AG04449 (cell line): Measurements from ENCODE around the gene MROH2A.
"Not testable (repeated sequence)": the region's sequence is repeated elsewhere in the genome, so short reads cannot be mapped to it uniquely, and the experiment has no call there.

Experiments
- CTCF ChIA-PET: fragments of 350-600 bp; formaldehyde crosslinking; extraction: SDS; loops from one replicate; lab custom pipeline; 2021; ENCODE audit warnings: antibody characterized with exemption; lab: Yijun Ruan, JAX
- POLR2A ChIA-PET: fragments of 400-600, 350-600 bp; formaldehyde crosslinking; extraction: SDS; loops from one replicate; lab custom pipeline; 2020; ENCODE audit warnings: antibody characterized with exemption, inconsistent platforms; lab: Yijun Ruan, JAX
- DNase-seq: peaks from one replicate; pipeline ENCODE4 v3.0.0-alpha.2; 2010; ENCODE audit warnings: low read depth, low spot score
- H3K4me3 ChIP-seq: 2 replicates; pipeline ENCODE4 v1.5.1; 2011; ENCODE audit warnings: low read depth, mild to moderate bottlenecking, control low read depth, low read length
- TF ChIP-seq, protein P1 (sequence below): IDR thresholded peaks from one replicate; pipeline ENCODE4 v1.5.1; 2011; ENCODE audit warnings: mild to moderate bottlenecking, moderate library complexity, low read length, control low read depth, inconsistent platforms; ENCODE audit not compliant: insufficient read depth; ENCODE audit errors: missing control alignments

MROH2A gene

DNA sequence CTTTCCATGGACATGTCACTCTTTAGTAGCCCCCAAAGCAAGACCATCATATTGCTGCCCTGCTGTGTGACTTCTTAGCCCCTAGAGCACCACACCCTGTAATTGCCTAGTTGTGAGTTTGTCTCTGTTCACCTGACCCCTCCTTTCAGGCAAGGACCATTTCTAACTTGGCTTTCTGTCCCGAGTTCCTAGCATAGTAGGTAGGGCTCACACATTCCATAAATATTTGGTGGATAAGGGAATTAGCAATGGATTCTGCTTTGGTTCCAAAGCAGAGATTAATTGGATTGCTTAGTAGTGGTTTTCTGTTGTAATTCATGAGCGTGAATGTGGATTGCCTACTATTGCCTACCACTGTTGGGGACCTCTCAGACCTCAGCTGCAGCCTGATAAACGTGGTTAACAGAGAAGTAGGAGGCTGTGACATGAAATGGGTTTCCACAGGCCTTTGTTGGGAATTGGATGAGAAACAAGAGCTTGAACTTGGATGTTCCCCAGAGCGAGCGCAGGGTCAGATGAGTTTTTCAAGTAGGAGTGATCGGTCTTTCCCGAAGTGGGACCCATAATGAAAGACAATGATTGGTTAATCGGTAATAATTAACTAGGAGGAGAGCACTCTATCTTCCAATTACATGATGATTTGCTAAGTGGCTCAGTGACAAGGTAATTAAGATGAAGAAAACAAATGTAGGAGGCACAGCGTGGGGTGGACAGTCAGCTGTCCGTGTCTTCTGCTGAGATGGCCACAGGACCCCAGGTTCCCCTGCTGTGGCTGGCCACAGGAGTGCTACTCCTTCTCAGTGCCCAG, 31.5 kb upstream of the MROH2A start:
- TF ChIP-seq, protein P1, sequence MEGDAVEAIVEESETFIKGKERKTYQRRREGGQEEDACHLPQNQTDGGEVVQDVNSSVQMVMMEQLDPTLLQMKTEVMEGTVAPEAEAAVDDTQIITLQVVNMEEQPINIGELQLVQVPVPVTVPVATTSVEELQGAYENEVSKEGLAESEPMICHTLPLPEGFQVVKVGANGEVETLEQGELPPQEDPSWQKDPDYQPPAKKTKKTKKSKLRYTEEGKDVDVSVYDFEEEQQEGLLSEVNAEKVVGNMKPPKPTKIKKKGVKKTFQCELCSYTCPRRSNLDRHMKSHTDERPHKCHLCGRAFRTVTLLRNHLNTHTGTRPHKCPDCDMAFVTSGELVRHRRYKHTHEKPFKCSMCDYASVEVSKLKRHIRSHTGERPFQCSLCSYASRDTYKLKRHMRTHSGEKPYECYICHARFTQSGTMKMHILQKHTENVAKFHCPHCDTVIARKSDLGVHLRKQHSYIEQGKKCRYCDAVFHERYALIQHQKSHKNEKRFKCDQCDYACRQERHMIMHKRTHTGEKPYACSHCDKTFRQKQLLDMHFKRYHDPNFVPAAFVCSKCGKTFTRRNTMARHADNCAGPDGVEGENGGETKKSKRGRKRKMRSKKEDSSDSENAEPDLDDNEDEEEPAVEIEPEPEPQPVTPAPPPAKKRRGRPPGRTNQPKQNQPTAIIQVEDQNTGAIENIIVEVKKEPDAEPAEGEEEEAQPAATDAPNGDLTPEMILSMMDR: no peak
- DNase-seq: no peak
- ChIA-PET POLR2A (no interaction called here), CTCF (no interaction called here)
- no peak overlapping the region for H3K4me3 ChIP-seq

DNA sequence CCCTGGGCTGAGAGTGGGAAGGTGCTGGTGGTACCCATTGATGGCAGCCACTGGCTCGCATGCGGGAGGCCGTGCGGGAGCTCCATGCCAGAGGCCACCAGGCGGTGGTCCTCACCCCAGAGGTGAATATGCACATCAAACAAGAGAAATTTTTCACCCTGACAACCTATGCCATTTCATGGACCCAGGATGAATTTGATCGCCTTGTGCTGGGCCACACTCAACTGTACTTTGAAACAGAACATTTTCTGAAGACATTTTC, 30.9 kb upstream of the MROH2A start:
- TF ChIP-seq, protein P1: no peak
- CTCF ChIA-PET: no interaction called here
- POLR2A ChIA-PET: no interaction called here
- H3K4me3 ChIP-seq: no peak overlapping the region
- DNase-seq: no peak

DNA sequence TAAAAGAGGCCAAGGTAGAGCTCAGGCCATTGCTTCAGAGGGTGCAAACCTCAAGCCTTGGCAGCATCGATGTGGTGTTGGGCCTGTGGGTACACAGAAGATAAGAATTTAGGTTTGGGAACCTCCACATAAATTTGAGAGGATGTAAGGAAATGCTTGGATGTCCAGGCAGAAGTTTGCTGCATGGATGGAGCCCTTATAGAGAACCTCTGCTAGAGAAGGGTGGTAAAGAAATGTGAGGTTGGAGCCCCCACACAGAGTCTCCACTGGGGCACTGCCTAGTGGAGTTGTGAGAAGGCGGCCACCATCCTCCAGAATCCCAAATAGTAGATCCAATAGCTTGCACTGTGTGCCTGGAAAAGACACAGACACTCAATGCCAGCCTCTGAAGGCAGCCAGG, 27.4 kb upstream of the MROH2A start:
- POLR2A ChIA-PET, H3K4me3 ChIP-seq, CTCF ChIA-PET, DNase-seq: not testable (repeated sequence)

DNA sequence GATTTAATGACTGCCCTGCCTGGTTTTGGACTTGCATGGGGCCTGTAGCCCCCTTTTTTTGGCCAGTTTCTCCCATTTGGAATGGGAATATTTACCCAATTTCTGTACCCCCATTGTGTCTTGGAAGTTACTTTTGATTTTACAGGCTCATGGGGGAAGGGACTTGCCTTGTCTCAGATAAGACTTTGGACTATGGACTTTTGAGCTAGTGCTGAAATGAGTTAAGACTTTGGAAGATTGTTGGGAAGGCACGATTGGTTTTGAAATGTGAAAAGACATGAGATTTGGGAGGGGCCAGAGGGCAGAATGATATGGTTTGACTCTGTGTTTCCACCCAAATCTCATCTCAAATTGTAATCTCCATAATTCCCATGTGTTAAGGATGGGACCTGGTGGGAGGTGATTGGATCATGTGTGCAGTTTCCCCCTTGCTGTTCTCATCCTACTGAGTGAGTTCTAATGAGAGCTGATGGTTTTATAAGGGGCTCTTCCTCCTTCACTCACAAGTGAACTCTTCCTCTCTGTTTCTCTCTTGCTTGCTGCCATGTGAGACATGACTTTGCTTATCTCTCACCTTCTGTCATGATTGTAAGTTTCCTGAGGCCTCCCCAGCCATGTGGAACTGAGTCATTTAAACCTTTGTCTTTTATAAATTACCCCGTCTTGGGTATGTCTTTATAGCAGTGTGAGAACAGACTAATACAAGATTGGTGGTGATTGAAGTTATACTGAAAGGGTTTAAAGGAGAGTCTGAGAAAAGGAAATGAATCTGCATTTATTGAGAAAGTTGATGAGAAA, 26.7 kb upstream of the MROH2A start:
- DNase-seq, CTCF ChIA-PET, POLR2A ChIA-PET, H3K4me3 ChIP-seq: not testable (repeated sequence)

DNA sequence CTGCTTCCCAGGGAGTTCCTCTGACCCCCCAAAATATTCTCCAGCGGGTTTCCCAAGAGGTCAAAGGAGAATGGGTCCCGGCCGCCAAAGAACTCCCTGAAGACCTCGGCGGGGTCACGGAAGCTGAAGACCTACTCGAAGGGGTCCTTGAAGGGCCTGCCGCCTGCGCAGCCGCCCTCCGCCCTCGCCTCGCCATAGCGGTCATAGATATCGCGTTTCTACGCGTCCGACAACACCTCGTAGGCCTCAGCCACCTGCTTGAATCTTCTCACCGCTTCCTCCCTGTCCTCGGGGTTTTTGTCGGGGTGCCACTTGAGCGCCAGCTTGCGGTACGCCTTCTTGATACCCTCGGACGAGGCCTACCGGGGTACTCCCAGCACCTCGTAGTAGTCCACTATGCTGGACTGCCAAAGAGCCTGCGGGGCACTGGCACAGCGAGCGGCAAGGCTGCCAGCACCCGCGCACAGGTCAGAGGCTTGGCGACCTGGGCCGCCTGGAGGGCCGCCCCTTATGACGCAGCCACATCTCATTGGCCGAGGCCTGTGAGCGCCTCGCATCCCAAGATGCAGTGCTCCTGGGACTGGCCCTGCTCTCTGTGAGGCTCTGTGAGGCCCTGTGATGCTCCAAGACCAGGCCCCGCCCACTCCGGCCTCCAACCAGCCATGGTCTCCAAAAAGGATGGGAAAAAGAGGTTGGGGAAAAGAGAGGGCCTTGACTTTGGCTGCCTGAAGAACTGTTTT, 23.1 kb upstream of the MROH2A start:
- ChIA-PET POLR2A (no interaction called here), CTCF (no interaction called here)
- no peak for DNase-seq
- no peak overlapping the region for H3K4me3 ChIP-seq
- TF ChIP-seq, protein P1: no peak

DNA sequence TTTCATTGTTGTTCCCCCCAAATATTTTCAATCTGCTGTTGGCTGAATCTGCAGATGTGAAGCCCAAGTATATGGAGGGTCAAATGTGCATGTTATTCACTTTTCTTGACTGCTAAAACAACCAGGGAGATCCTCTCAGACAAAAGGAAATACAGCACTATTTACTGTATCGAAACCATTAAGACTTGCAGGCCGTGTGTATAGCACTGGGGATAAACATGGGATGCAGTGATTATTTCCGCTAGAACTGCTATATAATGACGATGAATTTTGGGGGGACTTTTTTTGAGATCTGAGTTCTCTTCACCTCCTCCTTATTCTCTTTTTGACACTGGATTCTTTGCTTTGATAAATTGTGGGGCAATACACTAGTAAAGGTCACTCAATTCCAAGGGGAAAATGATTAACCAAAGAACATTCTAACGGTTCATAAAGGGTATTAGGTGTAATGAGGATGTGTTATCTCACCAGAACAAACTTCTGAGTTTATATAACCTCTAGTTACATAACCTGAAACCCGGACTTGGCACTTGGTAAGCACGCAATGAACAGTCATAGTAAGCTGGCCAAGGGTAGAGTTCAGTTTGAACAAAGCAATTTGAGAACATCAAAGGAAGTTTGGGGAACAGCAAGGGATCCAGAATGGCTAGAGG, 21.6 kb upstream of the MROH2A start:
- ChIA-PET CTCF (no interaction called here), POLR2A (no interaction called here)

More for the DNA sequence above, 21.6 kb upstream of the MROH2A start:
- H3K4me3 ChIP-seq: no peak overlapping the region
- TF ChIP-seq, protein P1: no peak
- no peak for DNase-seq
